ENCODE data around the gene OSBPL2. TPM values are rescaled to one million over a fixed set of nuclear protein-coding genes. Genes with fewer than 3 reads are reported as not detected.

Gene OSBPL2
- total and polyA plus RNA-seq, 2 donors (not counting 1 experiment from before 2014, with no cell fraction given), result 13.3 to 27.9 TPM

DNA sequence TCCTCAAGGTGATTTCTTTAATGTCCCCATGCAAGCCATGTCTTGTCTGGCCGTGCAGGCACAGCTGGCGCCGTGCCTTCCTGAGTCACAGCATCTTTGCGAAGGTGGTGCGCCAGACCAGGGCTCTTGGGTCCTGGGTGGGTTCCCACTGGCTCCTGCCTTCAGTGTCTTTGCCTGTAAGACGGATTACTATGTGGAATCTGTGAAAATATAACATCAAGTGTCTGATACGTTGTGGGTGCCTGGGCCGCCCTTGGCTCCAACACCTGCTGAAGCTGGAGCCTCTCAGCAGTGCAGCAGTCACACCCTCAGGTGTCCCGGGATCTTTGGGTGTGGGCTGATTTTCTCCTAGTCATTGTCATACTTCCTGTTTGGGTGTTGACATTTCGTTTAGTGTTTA is 3.2 kb downstream of the OSBPL2 start:
- Histone ChIP-seq H3K36me3 (ENCODE audit: control insufficient read depth, insufficient read depth, low read length) (peaks cover 2% of the 10 kb centered on the region), H3K4me1 (ENCODE audit: control insufficient read depth, extremely low read depth, insufficient read depth, low read length) (no peaks in the 10 kb centered on the region), H3K9me3 (ENCODE audit: control insufficient read depth, insufficient read depth, low read depth, low read length) (no peaks in the 10 kb centered on the region), H3K4me2 (ENCODE audit: extremely low read depth, insufficient read depth, low read length) (no peak overlapping the region), H3K4me3 (replicated peaks in 1 of 4; ENCODE audit: control extremely low read depth in 1 of 4, insufficient read depth in 1 of 4, low read depth in 3 of 4, low read length in 4 of 4) (no peak overlapping the region), H3K9ac (ENCODE audit: insufficient read depth, low read length) (no peak overlapping the region), H2AFZ (ENCODE audit: low read length) (no peak overlapping the region), H3K79me2 (ENCODE audit: control insufficient read depth, insufficient read depth, low read length) (peaks cover 17% of the 10 kb centered on the region), H3K27me3 (ENCODE audit: control insufficient read depth, insufficient read depth, low read length) (no peaks in the 10 kb centered on the region), H4K20me1 (ENCODE audit: control insufficient read depth, extremely low read depth, insufficient read depth, low read length) (peaks cover 2% of the 10 kb centered on the region), H3K27ac (ENCODE audit: insufficient read depth, low read length) (no peak overlapping the region)
- no peak for DNase-seq (ENCODE audit: low read depth in 2 of 2)
- no peak for TF ChIP-seq EZH2 (IDR thresholded peaks at IDR 0.05; ENCODE audit: low read length, missing control alignments)
- TF ChIP-seq, protein P1, sequence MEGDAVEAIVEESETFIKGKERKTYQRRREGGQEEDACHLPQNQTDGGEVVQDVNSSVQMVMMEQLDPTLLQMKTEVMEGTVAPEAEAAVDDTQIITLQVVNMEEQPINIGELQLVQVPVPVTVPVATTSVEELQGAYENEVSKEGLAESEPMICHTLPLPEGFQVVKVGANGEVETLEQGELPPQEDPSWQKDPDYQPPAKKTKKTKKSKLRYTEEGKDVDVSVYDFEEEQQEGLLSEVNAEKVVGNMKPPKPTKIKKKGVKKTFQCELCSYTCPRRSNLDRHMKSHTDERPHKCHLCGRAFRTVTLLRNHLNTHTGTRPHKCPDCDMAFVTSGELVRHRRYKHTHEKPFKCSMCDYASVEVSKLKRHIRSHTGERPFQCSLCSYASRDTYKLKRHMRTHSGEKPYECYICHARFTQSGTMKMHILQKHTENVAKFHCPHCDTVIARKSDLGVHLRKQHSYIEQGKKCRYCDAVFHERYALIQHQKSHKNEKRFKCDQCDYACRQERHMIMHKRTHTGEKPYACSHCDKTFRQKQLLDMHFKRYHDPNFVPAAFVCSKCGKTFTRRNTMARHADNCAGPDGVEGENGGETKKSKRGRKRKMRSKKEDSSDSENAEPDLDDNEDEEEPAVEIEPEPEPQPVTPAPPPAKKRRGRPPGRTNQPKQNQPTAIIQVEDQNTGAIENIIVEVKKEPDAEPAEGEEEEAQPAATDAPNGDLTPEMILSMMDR (conservative IDR thresholded peaks at IDR 0.05 in 1 of 2, IDR thresholded peaks at IDR 0.05 in 1 of 2; ENCODE audit: low read depth in 1 of 2, low read length in 2 of 2), result no peak

DNA sequence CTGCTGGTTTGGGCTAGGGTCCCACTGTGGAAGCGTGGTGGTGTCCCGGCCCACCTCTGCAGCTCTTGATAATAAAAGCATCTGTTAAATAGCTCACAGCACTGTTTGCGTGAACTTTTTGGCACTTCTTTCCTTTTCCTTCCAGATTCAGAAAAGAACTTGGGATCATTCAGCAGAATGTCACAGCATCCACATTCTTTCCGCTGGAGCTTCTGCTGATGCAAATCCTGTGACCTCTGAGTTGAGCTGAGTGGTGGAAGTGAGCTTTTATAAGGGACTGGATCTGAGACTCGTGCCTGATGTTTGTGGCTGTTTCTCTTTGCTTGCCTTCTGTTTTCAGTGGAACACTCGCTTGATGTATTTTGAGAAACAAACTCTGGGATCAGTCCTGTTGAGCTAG is 3.9 kb downstream of the OSBPL2 start:
- Histone ChIP-seq H2AFZ (ENCODE audit: low read length) (no peak overlapping the region), H3K79me2 (ENCODE audit: control insufficient read depth, insufficient read depth, low read length) (peaks cover 17% of the 10 kb centered on the region), H3K27ac (ENCODE audit: insufficient read depth, low read length) (no peak overlapping the region), H3K9me3 (ENCODE audit: control insufficient read depth, insufficient read depth, low read depth, low read length) (no peaks in the 10 kb centered on the region), H4K20me1 (ENCODE audit: control insufficient read depth, extremely low read depth, insufficient read depth, low read length) (peaks cover 2% of the 10 kb centered on the region), H3K4me2 (ENCODE audit: extremely low read depth, insufficient read depth, low read length) (no peak overlapping the region), H3K4me1 (ENCODE audit: control insufficient read depth, extremely low read depth, insufficient read depth, low read length) (no peaks in the 10 kb centered on the region), H3K9ac (ENCODE audit: insufficient read depth, low read length) (no peak overlapping the region), H3K27me3 (ENCODE audit: control insufficient read depth, insufficient read depth, low read length) (no peaks in the 10 kb centered on the region), H3K4me3 (replicated peaks in 1 of 4; ENCODE audit: control extremely low read depth in 1 of 4, insufficient read depth in 1 of 4, low read depth in 3 of 4, low read length in 4 of 4) (no peak overlapping the region), H3K36me3 (ENCODE audit: control insufficient read depth, insufficient read depth, low read length) (peaks cover 2% of the 10 kb centered on the region)
- TF ChIP-seq, protein P1 (conservative IDR thresholded peaks at IDR 0.05 in 1 of 2, IDR thresholded peaks at IDR 0.05 in 1 of 2; ENCODE audit: low read depth in 1 of 2, low read length in 2 of 2), result no peak
- no peak for TF ChIP-seq EZH2 (IDR thresholded peaks at IDR 0.05; ENCODE audit: low read length, missing control alignments)
- no peak for DNase-seq (ENCODE audit: low read depth in 2 of 2)

DNA sequence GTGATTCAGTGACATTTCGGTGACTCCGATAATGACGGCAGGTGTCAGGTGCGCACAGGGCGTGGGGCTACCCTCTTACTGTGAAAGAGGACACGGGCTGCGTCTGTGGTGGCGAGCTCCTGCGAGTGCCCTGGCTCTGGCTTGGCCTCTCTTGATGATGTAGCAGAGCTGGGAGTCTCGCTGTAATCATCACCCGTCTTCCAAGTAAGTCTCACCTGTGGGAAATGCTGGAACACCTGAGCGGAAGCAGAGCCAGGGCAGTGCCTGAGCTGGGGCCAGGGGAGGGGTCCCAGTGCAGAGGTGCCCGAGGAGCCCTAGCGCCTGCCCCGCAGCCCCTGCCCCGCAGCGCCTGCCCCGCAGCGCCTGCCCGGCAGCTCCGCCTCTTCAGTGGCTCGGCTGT is 4.8 kb downstream of the OSBPL2 start:
- Histone ChIP-seq H3K79me2 (ENCODE audit: control insufficient read depth, insufficient read depth, low read length) (peaks cover 17% of the 10 kb centered on the region), H3K9ac (ENCODE audit: insufficient read depth, low read length) (no peak overlapping the region), H3K4me3 (replicated peaks in 1 of 4; ENCODE audit: control extremely low read depth in 1 of 4, insufficient read depth in 1 of 4, low read depth in 3 of 4, low read length in 4 of 4) (no peak overlapping the region), H3K27ac (ENCODE audit: insufficient read depth, low read length) (no peak overlapping the region), H4K20me1 (ENCODE audit: control insufficient read depth, extremely low read depth, insufficient read depth, low read length) (peaks cover 3% of the 10 kb centered on the region), H3K9me3 (ENCODE audit: control insufficient read depth, insufficient read depth, low read depth, low read length) (no peaks in the 10 kb centered on the region), H3K27me3 (ENCODE audit: control insufficient read depth, insufficient read depth, low read length) (no peaks in the 10 kb centered on the region), H2AFZ (ENCODE audit: low read length) (no peak overlapping the region), H3K4me2 (ENCODE audit: extremely low read depth, insufficient read depth, low read length) (no peak overlapping the region), H3K36me3 (ENCODE audit: control insufficient read depth, insufficient read depth, low read length) (peaks cover 2% of the 10 kb centered on the region), H3K4me1 (ENCODE audit: control insufficient read depth, extremely low read depth, insufficient read depth, low read length) (no peaks in the 10 kb centered on the region)
- TF ChIP-seq, protein P1 (conservative IDR thresholded peaks at IDR 0.05 in 1 of 2, IDR thresholded peaks at IDR 0.05 in 1 of 2; ENCODE audit: low read depth in 1 of 2, low read length in 2 of 2), result no peak
- TF ChIP-seq EZH2 (IDR thresholded peaks at IDR 0.05; ENCODE audit: low read length, missing control alignments), result no peak
- DNase-seq (ENCODE audit: low read depth in 2 of 2), result no peak
